ENCODE data around the gene PCGF5. TPM values are rescaled to one million over a fixed set of nuclear protein-coding genes. Genes with fewer than 3 reads are reported as not detected.

PCGF5 gene
- total and polyA plus RNA-seq, 2 experiments from 2014 or later: 7.7 to 8.7 TPM

DNA sequence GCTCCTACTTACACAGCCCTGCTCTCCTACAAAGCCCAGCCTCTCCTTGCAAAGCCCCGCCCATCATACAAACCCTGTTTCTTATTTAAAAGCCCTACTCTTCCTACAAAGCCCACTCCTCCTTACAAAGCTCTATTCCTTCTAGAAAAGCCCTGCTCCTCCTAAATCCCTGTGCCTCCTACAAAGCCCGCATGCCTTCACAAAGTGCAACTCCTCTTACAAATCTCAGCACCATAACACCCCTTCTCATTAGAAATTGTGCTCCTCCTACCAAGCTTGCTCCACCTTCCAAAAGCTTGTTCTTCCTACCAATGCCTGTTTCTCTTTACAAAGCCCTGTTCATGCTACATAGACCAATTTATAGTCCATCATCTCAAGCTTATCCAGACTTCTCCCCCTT is 66.1 kb downstream of the PCGF5 start (continued):
- TF ChIP-seq, protein P1, sequence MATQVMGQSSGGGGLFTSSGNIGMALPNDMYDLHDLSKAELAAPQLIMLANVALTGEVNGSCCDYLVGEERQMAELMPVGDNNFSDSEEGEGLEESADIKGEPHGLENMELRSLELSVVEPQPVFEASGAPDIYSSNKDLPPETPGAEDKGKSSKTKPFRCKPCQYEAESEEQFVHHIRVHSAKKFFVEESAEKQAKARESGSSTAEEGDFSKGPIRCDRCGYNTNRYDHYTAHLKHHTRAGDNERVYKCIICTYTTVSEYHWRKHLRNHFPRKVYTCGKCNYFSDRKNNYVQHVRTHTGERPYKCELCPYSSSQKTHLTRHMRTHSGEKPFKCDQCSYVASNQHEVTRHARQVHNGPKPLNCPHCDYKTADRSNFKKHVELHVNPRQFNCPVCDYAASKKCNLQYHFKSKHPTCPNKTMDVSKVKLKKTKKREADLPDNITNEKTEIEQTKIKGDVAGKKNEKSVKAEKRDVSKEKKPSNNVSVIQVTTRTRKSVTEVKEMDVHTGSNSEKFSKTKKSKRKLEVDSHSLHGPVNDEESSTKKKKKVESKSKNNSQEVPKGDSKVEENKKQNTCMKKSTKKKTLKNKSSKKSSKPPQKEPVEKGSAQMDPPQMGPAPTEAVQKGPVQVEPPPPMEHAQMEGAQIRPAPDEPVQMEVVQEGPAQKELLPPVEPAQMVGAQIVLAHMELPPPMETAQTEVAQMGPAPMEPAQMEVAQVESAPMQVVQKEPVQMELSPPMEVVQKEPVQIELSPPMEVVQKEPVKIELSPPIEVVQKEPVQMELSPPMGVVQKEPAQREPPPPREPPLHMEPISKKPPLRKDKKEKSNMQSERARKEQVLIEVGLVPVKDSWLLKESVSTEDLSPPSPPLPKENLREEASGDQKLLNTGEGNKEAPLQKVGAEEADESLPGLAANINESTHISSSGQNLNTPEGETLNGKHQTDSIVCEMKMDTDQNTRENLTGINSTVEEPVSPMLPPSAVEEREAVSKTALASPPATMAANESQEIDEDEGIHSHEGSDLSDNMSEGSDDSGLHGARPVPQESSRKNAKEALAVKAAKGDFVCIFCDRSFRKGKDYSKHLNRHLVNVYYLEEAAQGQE (IDR thresholded peaks at IDR 0.05; ENCODE audit: unreplicated experiment): no peak
- TF ChIP-seq NANOG (IDR thresholded peaks at IDR 0.05; ENCODE audit: borderline replicate concordance): no peak
- TF ChIP-seq POLR2AphosphoS5 (IDR thresholded peaks at IDR 0.05; ENCODE audit: low read depth): no peak
- TF ChIP-seq ZNF114 (CRISPR knock-in tag; IDR thresholded peaks at IDR 0.05): no peak
- TF ChIP-seq JUNB (IDR thresholded peaks at IDR 0.05; ENCODE audit: unreplicated experiment): no peak
- no peak for TF ChIP-seq ZNF331 (CRISPR knock-in tag; IDR thresholded peaks at IDR 0.05; ENCODE audit: low read depth)
- no peak for TF ChIP-seq CREB1 (CRISPR knock-in tag; IDR thresholded peaks at IDR 0.05; ENCODE audit: low read depth)
- no peak for TF ChIP-seq CTCF (conservative IDR thresholded peaks at IDR 0.05; ENCODE audit: low read depth in 2 of 2)
- no peak for TF ChIP-seq EZH2 (IDR thresholded peaks at IDR 0.05; ENCODE audit: low read depth, unreplicated experiment)
- TF ChIP-seq EZH2phosphoT487 (IDR thresholded peaks at IDR 0.05; ENCODE audit: unreplicated experiment): no peak

DNA sequence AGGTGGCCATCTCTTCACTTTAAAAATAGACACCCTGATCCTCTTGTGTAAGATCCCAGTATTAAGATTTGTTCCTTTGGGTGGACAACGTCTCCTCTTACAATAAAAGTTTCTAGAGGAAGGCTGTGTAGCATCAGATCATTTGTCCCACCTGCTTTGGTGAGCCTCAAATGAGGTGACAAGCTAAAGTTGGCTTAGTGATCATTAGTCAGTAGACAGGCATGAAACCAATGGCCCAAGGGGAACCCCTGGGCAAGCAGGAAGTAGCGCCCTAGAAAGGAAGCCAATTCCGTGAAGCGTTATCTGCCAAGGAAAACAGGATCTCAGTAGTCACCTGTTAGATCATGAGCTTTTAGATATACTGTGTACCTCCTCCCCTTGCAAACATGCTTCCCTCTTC is 66.8 kb downstream of the PCGF5 start:
- Histone ChIP-seq H3K4me3 (no peak overlapping the region), H4K20me1 (replicated peaks; ENCODE audit: insufficient read depth) (no peaks in the 10 kb centered on the region), H3K4me2 (no peak overlapping the region), H2AFZ (no peak overlapping the region), H3K9me2 (ENCODE audit: insufficient read depth) (0 out of 2 replicates have a peak, but pooled peaks cover 4% of the 10 kb centered on the region), H3K79me2 (replicated peaks; ENCODE audit: insufficient read depth) (no peaks in the 10 kb centered on the region), H3K36me3 (ENCODE audit: insufficient read depth) (no peaks in the 10 kb centered on the region), H3K27me3 (ENCODE audit: insufficient read depth) (peaks cover 3% of the 10 kb centered on the region; the same call in 1 of the 2 replicates), H3K27ac (ENCODE audit: low read depth) (no peak overlapping the region), H3F3A (replicated peaks; ENCODE audit: low read depth) (no peaks in the 10 kb centered on the region), H3K4me1 (ENCODE audit: insufficient read depth) (peaks cover 4% of the 10 kb centered on the region; the same call in 1 of the 2 replicates)
- no peaks in the 10 kb centered on the region for H3K9me3 Mint-ChIP-seq
- H3K27ac Mint-ChIP-seq: no peak overlapping the region
- peaks cover 9% of the 10 kb centered on the region for H3K27me3 Mint-ChIP-seq (ENCODE audit: insufficient read depth, low read depth, poor library complexity)
- H3K36me3 Mint-ChIP-seq (ENCODE audit: low read depth): no peaks in the 10 kb centered on the region
- no peak for TF ChIP-seq JUNB (IDR thresholded peaks at IDR 0.05; ENCODE audit: unreplicated experiment)
- TF ChIP-seq NANOG (IDR thresholded peaks at IDR 0.05; ENCODE audit: borderline replicate concordance): no peak
- TF ChIP-seq ZNF331 (CRISPR knock-in tag; IDR thresholded peaks at IDR 0.05; ENCODE audit: low read depth): no peak
- DNase-seq (ENCODE audit: low spot score) (no peak), ATAC-seq (no peak)
- peaks cover 6% of the 10 kb centered on the region; the same call in 2 of the 3 replicates for H3K4me1 Mint-ChIP-seq
- H3K4me3 Mint-ChIP-seq: no peak overlapping the region

Data from GM23338 (cell line).